Skeletal muscle tissue (tissue), 4 donors: ENCODE data around the gene EI24. TPM values are rescaled to one million over a fixed set of nuclear protein-coding genes. Genes with fewer than 3 reads are reported as not detected.

Experiments used
- H3K27ac ChIP-seq: one replicate; pipeline ENCODE4 v1.7.0; 2013; ENCODE audit warnings: mild to moderate bottlenecking, low read depth, low read length, inconsistent platforms
- H3K27me3 ChIP-seq, 3 donors: one replicate each; pipeline ENCODE4 v1.7.0; 2013; ENCODE audit warnings: low read length in 3 of 3; ENCODE audit not compliant: control insufficient read depth in 3 of 3, insufficient read depth in 3 of 3
- H3K36me3 ChIP-seq, 3 donors: one replicate each; pipeline ENCODE4 v1.7.0; 2013; ENCODE audit warnings: low read length in 3 of 3; ENCODE audit not compliant: control insufficient read depth in 3 of 3, insufficient read depth in 3 of 3
- H3K4me1 ChIP-seq, 3 donors: one replicate each; pipeline ENCODE4 v1.7.0; 2013; ENCODE audit warnings: low read length in 3 of 3, mild to moderate bottlenecking in 3 of 3; ENCODE audit not compliant: control insufficient read depth in 3 of 3, insufficient read depth in 3 of 3
- H3K4me3 ChIP-seq, 3 donors: one replicate each; pipeline ENCODE4 v1.7.0; 2013; ENCODE audit warnings: low read length in 3 of 3
- H3K9ac ChIP-seq, 3 donors: one replicate each; pipeline ENCODE4 v1.7.0; 2013; ENCODE audit warnings: low read length in 3 of 3, mild to moderate bottlenecking in 3 of 3, moderate library complexity in 2 of 3, low read depth in 1 of 3
- H3K9me3 ChIP-seq, 3 donors: one replicate each; pipeline ENCODE4 v1.7.0; 2013; ENCODE audit warnings: low read length in 3 of 3; ENCODE audit not compliant: control insufficient read depth in 3 of 3
- total RNA-seq: library from RNA; depleted of rRNA; stranded (reverse); fragments of >200 nt; gene quantifications from one replicate; pipeline ENCODE4 v1.2.3, GENCODE V29; 2014
- donor health status: Osteomylitis.

EI24 gene
- total RNA-seq, 1 donor from 2014 or later: 90.8 TPM

- H3K9ac ChIP-seq: no peak overlapping the region
- H3K4me3 ChIP-seq: no peak overlapping the region
- no peaks in the 10 kb centered on the region for H3K4me1 ChIP-seq
- H3K27ac ChIP-seq: no peak overlapping the region
- peaks cover 0 to 4% (median 0%) of the 10 kb centered on the region in 3 donors for H3K27me3 ChIP-seq
- H3K36me3 ChIP-seq: no peaks in the 10 kb centered on the region
- H3K9me3 ChIP-seq: peaks cover 0 to 12% (median 10%) of the 10 kb centered on the region in 3 donors
Observed at GRCh38 chr11:125552927-125553326, 16.4 kb upstream of the EI24 start.

- peaks cover 0 to 4% (median 0%) of the 10 kb centered on the region in 3 donors for H3K27me3 ChIP-seq
- no peak overlapping the region for H3K9ac ChIP-seq
- H3K9me3 ChIP-seq: peaks cover 0 to 12% (median 10%) of the 10 kb centered on the region in 3 donors
- no peak overlapping the region for H3K27ac ChIP-seq
- H3K4me3 ChIP-seq: peak overlapping the region in 1 of 3 donors; percentile 14
- H3K4me1 ChIP-seq: no peaks in the 10 kb centered on the region
- H3K36me3 ChIP-seq: no peaks in the 10 kb centered on the region
Observed at GRCh38 chr11:125553357-125553756, 15.9 kb upstream of the EI24 start.

GRCh38 chr11:125554038-125554437, 15.2 kb upstream of the EI24 start:
- H3K4me3 ChIP-seq: no peak overlapping the region

GRCh38 chr11:125559888-125560287, 9.4 kb upstream of the EI24 start:
- Histone ChIP-seq H3K4me3 (no peak overlapping the region), H3K36me3 (no peaks in the 10 kb centered on the region), H3K27me3 (no peaks in the 10 kb centered on the region), H3K9ac (no peak overlapping the region), H3K4me1 (no peaks in the 10 kb centered on the region), H3K27ac (no peak overlapping the region), H3K9me3 (no peaks in the 10 kb centered on the region)

More at GRCh38 chr11:125554038-125554437, 15.2 kb upstream of the EI24 start:
- Histone ChIP-seq H3K27ac (no peak overlapping the region), H3K4me1 (no peaks in the 10 kb centered on the region), H3K36me3 (no peaks in the 10 kb centered on the region), H3K9me3 (peaks cover 0 to 12% (median 10%) of the 10 kb centered on the region in 3 donors), H3K9ac (no peak overlapping the region), H3K27me3 (peaks cover 0 to 4% (median 0%) of the 10 kb centered on the region in 3 donors)

DNA sequence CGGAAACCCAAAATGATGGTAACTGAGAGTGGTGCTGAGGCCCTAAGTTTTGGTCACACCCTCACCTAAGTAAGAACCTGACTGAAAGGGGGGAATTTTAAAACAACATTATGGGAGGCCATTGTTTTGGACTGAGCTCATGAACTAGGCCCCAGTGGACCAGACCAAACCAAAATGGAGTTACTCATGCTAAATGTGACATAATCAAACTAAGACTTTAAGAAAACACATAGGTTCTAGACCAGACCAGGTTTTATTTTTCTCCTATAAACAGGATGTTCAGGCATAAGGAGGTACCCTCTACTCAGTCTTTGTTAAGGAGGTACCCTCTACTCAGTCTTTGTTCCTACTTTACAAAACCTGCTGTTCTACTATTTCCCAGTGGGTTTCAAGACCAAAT, 7.4 kb upstream of the EI24 start:
- Histone ChIP-seq H3K36me3 (no peaks in the 10 kb centered on the region), H3K9me3 (no peaks in the 10 kb centered on the region), H3K9ac (no peak overlapping the region), H3K27ac (no peak overlapping the region), H3K4me1 (no peaks in the 10 kb centered on the region), H3K4me3 (no peak overlapping the region), H3K27me3 (no peaks in the 10 kb centered on the region)

DNA sequence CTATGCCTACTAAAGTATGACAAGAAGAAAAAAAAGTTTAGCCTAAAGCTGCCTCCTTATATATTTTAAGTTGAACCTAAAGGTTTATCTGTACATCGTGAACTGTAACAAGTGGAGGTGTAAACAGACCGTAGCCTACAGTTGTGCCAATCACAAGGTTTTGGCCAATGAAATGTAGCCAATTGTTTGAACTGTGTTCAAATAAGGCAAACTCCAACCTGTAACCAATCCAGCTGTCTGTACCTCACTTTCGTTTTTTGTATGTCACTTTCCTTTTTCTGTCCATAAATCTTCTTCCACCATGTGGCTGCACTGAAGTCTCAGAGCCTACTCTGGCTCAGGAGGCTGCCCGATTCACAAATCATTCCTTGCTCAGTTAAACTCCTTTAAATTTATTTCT, 6.8 kb upstream of the EI24 start:
- Histone ChIP-seq H3K27me3 (no peaks in the 10 kb centered on the region), H3K4me1 (no peaks in the 10 kb centered on the region), H3K27ac (no peak overlapping the region), H3K4me3 (no peak overlapping the region), H3K9ac (no peak overlapping the region), H3K9me3 (no peaks in the 10 kb centered on the region), H3K36me3 (no peaks in the 10 kb centered on the region)

DNA sequence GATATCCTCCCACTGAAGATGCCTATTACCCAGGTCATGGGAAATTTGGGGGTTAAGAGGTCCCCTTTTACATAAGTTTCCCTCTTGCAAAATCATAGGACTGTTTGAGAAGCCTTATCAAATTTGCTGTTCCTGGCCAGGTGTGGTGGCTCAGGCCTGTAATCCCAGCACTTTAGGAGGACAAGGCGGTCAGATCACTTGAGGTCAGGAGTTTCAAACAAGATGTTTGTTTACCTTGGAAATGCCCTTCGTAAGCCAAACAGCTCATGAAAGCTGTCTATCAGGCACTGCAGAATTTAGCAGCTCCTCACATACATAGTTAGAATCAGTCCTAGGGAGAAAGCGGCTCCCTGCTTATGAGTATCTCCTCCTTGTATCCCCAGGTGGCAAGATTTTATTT, 4.9 kb upstream of the EI24 start:
- Histone ChIP-seq H3K27me3 (no peaks in the 10 kb centered on the region), H3K4me1 (peaks cover 0 to 3% (median 0%) of the 10 kb centered on the region in 3 donors), H3K4me3 (no peak overlapping the region), H3K9ac (no peak overlapping the region), H3K36me3 (no peaks in the 10 kb centered on the region), H3K27ac (no peak overlapping the region), H3K9me3 (no peaks in the 10 kb centered on the region)

DNA sequence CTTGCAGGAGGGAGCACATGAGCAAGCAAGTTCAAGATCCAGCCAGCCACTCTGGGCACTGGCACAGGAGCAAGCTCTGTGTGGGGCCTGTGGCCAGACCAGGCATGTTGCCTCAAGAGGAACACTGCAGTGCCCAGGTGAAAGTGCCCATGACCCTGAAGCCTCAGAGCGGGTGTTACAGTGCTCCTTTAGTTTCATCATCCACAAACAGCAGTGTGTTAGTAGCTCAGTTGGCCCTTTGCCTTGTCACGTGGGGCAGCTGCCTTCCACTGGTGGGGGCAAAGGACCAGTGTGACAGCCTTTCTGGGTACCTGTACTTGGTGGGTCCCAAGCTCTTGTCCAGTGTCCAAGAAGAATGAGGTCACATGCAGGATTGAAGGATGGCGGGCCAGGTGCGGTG, 3.0 kb upstream of the EI24 start:
- H3K4me3 ChIP-seq: no peak overlapping the region
- H3K27me3 ChIP-seq: no peaks in the 10 kb centered on the region
- H3K9ac ChIP-seq: no peak overlapping the region
- no peak overlapping the region for H3K27ac ChIP-seq
- H3K4me1 ChIP-seq: peaks cover 16% of the 10 kb centered on the region in 3 donors
- H3K9me3 ChIP-seq: no peaks in the 10 kb centered on the region
- H3K36me3 ChIP-seq: no peaks in the 10 kb centered on the region

GRCh38 chr11:125569915-125570621, 791 bp downstream of the EI24 start:
- Histone ChIP-seq H3K9me3 (no peaks in the 10 kb centered on the region), H3K4me1 (peaks cover 16 to 17% (median 16%) of the 10 kb centered on the region in 3 donors), H3K27me3 (no peaks in the 10 kb centered on the region), H3K36me3 (peaks cover 18 to 22% (median 19%) of the 10 kb centered on the region in 3 donors), H3K27ac (peak overlapping the region; percentile 88), H3K9ac (peak overlapping the region; percentile 85 to 95 (median 90)), H3K4me3 (peak overlapping the region; percentile 82 to 92 (median 92))

- Histone ChIP-seq H3K4me1 (peaks cover 16 to 17% (median 16%) of the 10 kb centered on the region in 3 donors), H3K27me3 (no peaks in the 10 kb centered on the region), H3K9ac (peak overlapping the region; percentile 4 to 90 (median 85)), H3K36me3 (peaks cover 27 to 31% (median 27%) of the 10 kb centered on the region in 3 donors), H3K9me3 (no peaks in the 10 kb centered on the region), H3K4me3 (peak overlapping the region in 2 of 3 donors; percentile 82 to 92), H3K27ac (peak overlapping the region; percentile 88)
Observed at GRCh38 chr11:125570952-125571351, 1.7 kb downstream of the EI24 start.
